Neural cell (in vitro differentiated cells): ENCODE data around the gene TBL1X. TPM values are rescaled to one million over a fixed set of nuclear protein-coding genes. Genes with fewer than 3 reads are reported as not detected.

ENCODE experiments used
- H2AFZ ChIP-seq: fragments of 200-600, 300-800 bp; sonication (generic), shearing (Covaris generic); 2 replicates; pipeline ENCODE4 v1.6.0; 2014; ENCODE audit warnings: low read depth, mild to moderate bottlenecking, antibody characterized with exemption, low read length, moderate library complexity
- H3F3A ChIP-seq: fragments of 200-600 bp; shearing (Covaris generic); 2 replicates; pipeline ENCODE4 v1.6.1; 2016; ENCODE audit warnings: mild to moderate bottlenecking, moderate library complexity, mixed read lengths, antibody characterized with exemption, low read length; ENCODE audit not compliant: insufficient read depth, poor library complexity, severe bottlenecking
- H3K27ac ChIP-seq: fragments of 200-600, 300-800 bp; sonication (generic), shearing (Covaris generic); 2 replicates; pipeline ENCODE4 v1.5.1; 2014; ENCODE audit warnings: mild to moderate bottlenecking, low read length, moderate library complexity
- H3K27me3 ChIP-seq: fragments of 300-800, 200-600 bp; sonication (generic), shearing (Covaris generic); 2 replicates; pipeline ENCODE4 v1.6.0; 2014; ENCODE audit warnings: mild to moderate bottlenecking, low read depth, low read length, moderate library complexity; ENCODE audit not compliant: insufficient read depth
- H3K36me3 ChIP-seq: fragments of 300-800, 200-600 bp; sonication (generic), shearing (Covaris generic); 2 replicates; pipeline ENCODE4 v1.5.1; 2014; ENCODE audit warnings: mild to moderate bottlenecking, antibody characterized with exemption, low read length, moderate library complexity; ENCODE audit not compliant: insufficient read depth
- H3K4me2 ChIP-seq: fragments of 300-800, 200-600 bp; sonication (generic), shearing (Covaris generic); 2 replicates; pipeline ENCODE4 v1.6.0; 2014; ENCODE audit warnings: mild to moderate bottlenecking, low read length
- H3K4me3 ChIP-seq: fragments of 300-800, 200-600 bp; sonication (generic), shearing (Covaris generic); 2 replicates; pipeline ENCODE4 v1.5.1; 2014; ENCODE audit warnings: mild to moderate bottlenecking, low read length, moderate library complexity
- H3K79me2 ChIP-seq: fragments of 200-600 bp; shearing (Covaris generic); replicated peaks from 2 replicates; pipeline ENCODE4 v1.6.0; 2014; ENCODE audit warnings: mild to moderate bottlenecking, low read length, moderate library complexity; ENCODE audit not compliant: insufficient read depth
- H3K9ac ChIP-seq: fragments of 300-800, 200-600 bp; sonication (generic), shearing (Covaris generic); 2 replicates; pipeline ENCODE4 v1.6.1; 2016; ENCODE audit warnings: mild to moderate bottlenecking, low read length, mixed read lengths
- H3K9me2 ChIP-seq: fragments of 200-600 bp; shearing (Covaris generic); 2 replicates; pipeline ENCODE4 v1.6.1; 2016; ENCODE audit warnings: mild to moderate bottlenecking, low read length, mixed read lengths; ENCODE audit not compliant: insufficient read depth
- H3K9me3 ChIP-seq: fragments of 200-600, 300-800 bp; sonication (generic), shearing (Covaris generic); 2 replicates; pipeline ENCODE4 v1.6.1; 2016; ENCODE audit warnings: mild to moderate bottlenecking, mixed run types, low read length, moderate library complexity, mixed read lengths
- H4K20me1 ChIP-seq: fragments of 200-600 bp; shearing (Covaris generic); 2 replicates; pipeline ENCODE4 v1.6.1; 2016; ENCODE audit warnings: mild to moderate bottlenecking, mixed run types; ENCODE audit not compliant: insufficient read depth
- CTCF ChIP-seq: fragments of 450-650 bp; IDR thresholded peaks from 2 replicates; pipeline ENCODE4 v1.5.1; 2014; ENCODE audit warnings: antibody characterized with exemption, mild to moderate bottlenecking, moderate library complexity; ENCODE audit not compliant: poor library complexity, severe bottlenecking
- EP300 ChIP-seq: fragments of 450-650 bp; conservative IDR thresholded peaks from 2 replicates; pipeline ENCODE4 v1.6.1; 2014; ENCODE audit warnings: antibody characterized with exemption, mild to moderate bottlenecking, moderate library complexity; ENCODE audit not compliant: poor library complexity, severe bottlenecking
- EZH2 ChIP-seq: fragments of 200-600, 300-800 bp; shearing (Covaris generic), sonication (generic); IDR thresholded peaks from 2 replicates; pipeline ENCODE4 v1.6.1; 2014; ENCODE audit warnings: antibody characterized with exemption, low read length, borderline replicate concordance, mild to moderate bottlenecking; ENCODE audit not compliant: insufficient read depth, poor library complexity, severe bottlenecking
- MXI1 ChIP-seq: fragments of 450-650 bp; conservative IDR thresholded peaks from 2 replicates; pipeline ENCODE4 v1.6.1; 2014; ENCODE audit warnings: antibody characterized with exemption, mild to moderate bottlenecking; ENCODE audit not compliant: poor library complexity, severe bottlenecking
- POLR2AphosphoS5 ChIP-seq: IDR thresholded peaks from 2 replicates; pipeline ENCODE4 v1.6.1; 2012
- RAD21 ChIP-seq: fragments of 450-650 bp; conservative IDR thresholded peaks from 2 replicates; pipeline ENCODE4 v1.6.1; 2014; ENCODE audit warnings: antibody characterized with exemption, mild to moderate bottlenecking, moderate library complexity
- REST ChIP-seq: IDR thresholded peaks from 2 replicates; pipeline ENCODE4 v1.6.1; 2012; ENCODE audit warnings: borderline replicate concordance
- SMC3 ChIP-seq: fragments of 450-650 bp; conservative IDR thresholded peaks from 2 replicates; pipeline ENCODE4 v1.6.1; 2014; ENCODE audit warnings: antibody characterized with exemption, mild to moderate bottlenecking, moderate library complexity; ENCODE audit not compliant: poor library complexity
- TAF1 ChIP-seq: IDR thresholded peaks from 2 replicates; pipeline ENCODE4 v1.6.1; 2012; ENCODE audit warnings: low read depth
- polyA plus RNA-seq: library from polyadenylated mRNA; depleted of rRNA; stranded (reverse); fragments of >200 nt; gene quantifications from 2 replicates; pipeline ENCODE4 v1.2.3, GENCODE V29; 2014

Gene TBL1X
- polyA plus RNA-seq, 1 donor from 2014 or later: 2.2 TPM

- no peaks in the 10 kb centered on the region for H3K79me2 ChIP-seq
- no peak overlapping the region for H3K4me2 ChIP-seq
- no peak overlapping the region for H3K27ac ChIP-seq
- H3F3A ChIP-seq: no peaks in the 10 kb centered on the region
- no peaks in the 10 kb centered on the region for H3K9me3 ChIP-seq
- no peak overlapping the region for H3K9ac ChIP-seq
- no peaks in the 10 kb centered on the region for H3K27me3 ChIP-seq
- H4K20me1 ChIP-seq: no peaks in the 10 kb centered on the region
- H3K9me2 ChIP-seq: no peaks in the 10 kb centered on the region
- TF ChIP-seq TAF1: no peak
- TF ChIP-seq RAD21: no peak
- TF ChIP-seq CTCF: no peak
- no peak for TF ChIP-seq EZH2
- no peak for TF ChIP-seq REST
- TF ChIP-seq EP300: no peak
- no peak for TF ChIP-seq POLR2AphosphoS5
- TF ChIP-seq MXI1: no peak
- no peak for TF ChIP-seq SMC3
- no peaks in the 10 kb centered on the region for H3K36me3 ChIP-seq
- no peak overlapping the region for H2AFZ ChIP-seq
- no peak overlapping the region for H3K4me3 ChIP-seq
Measured at GRCh38 chrX:9728261-9728660, 263.4 kb downstream of the TBL1X start.

GRCh38 chrX:9729171-9729885 is 264.5 kb downstream of the TBL1X start:
- Histone ChIP-seq H3K9me3 (no peaks in the 10 kb centered on the region), H3K27ac (no peak overlapping the region), H3F3A (no peaks in the 10 kb centered on the region), H3K9me2 (no peaks in the 10 kb centered on the region), H3K4me3 (no peak overlapping the region), H4K20me1 (no peaks in the 10 kb centered on the region), H3K9ac (no peak overlapping the region), H3K79me2 (no peaks in the 10 kb centered on the region), H3K27me3 (no peaks in the 10 kb centered on the region), H2AFZ (no peak overlapping the region), H3K4me2 (no peak overlapping the region), H3K36me3 (no peaks in the 10 kb centered on the region)
- TF ChIP-seq SMC3: no peak
- no peak for TF ChIP-seq RAD21
- no peak for TF ChIP-seq TAF1
- TF ChIP-seq POLR2AphosphoS5: no peak
- TF ChIP-seq EP300: no peak
- no peak for TF ChIP-seq MXI1
- no peak for TF ChIP-seq CTCF
- TF ChIP-seq EZH2: no peak
- no peak for TF ChIP-seq REST
